Posterior vena cava (tissue), 2 donors: ENCODE measurements around the gene RBM47. TPM values are rescaled to one million over a fixed set of nuclear protein-coding genes. Genes with fewer than 3 reads are reported as not detected.

Experiments used
- DNase-seq: peaks from one replicate; pipeline ENCODE4 v3.0.0-alpha.2; 2020; ENCODE audit warnings: low spot score
- intact Hi-C, 2 donors: fragments of 100-400 bp; cut with DNase I; formaldehyde crosslinking; loops; one replicate each; pipeline versions ENCODE4 v1.14.1 to v1.14.2; 2022 to 2023
- total RNA-seq, 2 donors: library from RNA; stranded (reverse); fragmentation: NEBNext Ultra II Directional; extraction: Animal tissue kit (Norgen Biotek cat#: 25700); gene quantifications; one replicate each; pipeline ENCODE4 v1.2.1, GENCODE V29; 2021
- donor health status: DM: yes; HTN: yes; CAD: no.
- donor health status: DM: yes; HTN: yes; CAD: no.

RBM47 gene
- total RNA-seq, 2 donors from 2014 or later = 12.5 to 22.6 TPM

DNA sequence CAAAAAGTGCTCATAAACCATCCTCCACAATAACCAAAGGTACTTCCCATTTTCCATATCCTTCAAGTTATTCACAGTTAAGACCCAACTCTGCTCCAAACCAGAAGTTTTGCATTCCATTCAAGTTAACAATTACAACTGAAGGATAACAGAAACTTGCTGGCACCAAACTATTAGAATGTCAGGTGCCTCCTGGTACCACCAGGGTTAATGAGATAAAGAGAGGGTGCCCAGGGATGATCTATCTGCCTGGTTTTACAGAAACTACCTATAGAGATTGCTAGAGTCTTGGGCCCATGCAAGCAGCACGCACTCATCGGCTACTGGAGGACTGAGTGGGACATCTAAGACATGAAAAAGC, 114.6 kb downstream of the RBM47 start:
- intact Hi-C loops = no loop called here
- DNase-seq = no peak

DNA sequence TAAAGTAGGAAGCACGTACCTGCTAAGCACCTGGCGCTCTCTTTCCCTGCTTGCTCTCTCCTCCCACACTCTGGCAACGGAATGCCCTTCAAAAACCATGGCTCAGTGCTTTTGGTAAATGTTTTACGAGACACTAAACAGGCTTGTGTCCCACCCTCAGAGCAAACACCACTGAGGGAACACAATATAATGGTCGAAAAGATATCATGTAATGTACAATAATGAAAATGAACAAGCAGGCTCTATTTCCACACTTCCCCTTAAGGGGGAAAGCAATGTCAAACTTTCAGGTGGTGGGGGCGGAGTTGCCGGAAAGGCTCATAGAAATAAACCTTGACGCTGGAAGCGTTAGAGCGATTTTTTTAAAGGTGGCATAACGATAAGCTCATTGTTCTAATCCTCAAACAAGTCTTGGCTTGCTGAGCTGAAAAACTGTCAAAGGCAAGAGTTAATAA, 115.1 kb downstream of the RBM47 start:
- DNase-seq = no peak
- intact Hi-C loops = no loop called here

DNA sequence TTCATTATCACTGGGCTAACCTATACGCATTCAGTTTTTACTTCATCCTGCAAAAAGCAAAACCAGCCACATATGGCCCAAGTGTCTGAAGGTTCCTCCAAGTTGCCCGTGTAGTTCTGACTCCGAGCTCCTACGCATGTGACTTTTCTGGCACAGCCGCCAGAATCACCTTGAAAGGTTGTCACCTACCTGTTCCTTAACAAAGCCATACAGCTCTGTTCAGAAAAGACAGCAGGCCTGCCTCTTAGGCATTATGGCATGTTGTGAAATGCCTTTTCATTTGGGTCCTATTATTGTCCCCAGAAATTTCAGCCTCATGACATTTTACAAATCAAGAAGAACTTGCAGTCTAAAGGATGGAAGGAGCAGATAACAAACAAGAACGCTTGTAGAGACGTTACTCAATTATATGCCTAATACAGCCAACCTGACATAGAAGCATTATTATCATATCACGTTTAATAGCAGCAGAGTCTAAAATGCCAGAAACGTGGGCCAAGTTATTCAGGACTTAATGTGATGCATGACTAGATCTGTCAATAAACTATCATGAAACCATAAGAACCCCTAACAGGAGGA, 118.5 kb downstream of the RBM47 start:
- no peak for DNase-seq
- intact Hi-C loops = no loop called here

DNA sequence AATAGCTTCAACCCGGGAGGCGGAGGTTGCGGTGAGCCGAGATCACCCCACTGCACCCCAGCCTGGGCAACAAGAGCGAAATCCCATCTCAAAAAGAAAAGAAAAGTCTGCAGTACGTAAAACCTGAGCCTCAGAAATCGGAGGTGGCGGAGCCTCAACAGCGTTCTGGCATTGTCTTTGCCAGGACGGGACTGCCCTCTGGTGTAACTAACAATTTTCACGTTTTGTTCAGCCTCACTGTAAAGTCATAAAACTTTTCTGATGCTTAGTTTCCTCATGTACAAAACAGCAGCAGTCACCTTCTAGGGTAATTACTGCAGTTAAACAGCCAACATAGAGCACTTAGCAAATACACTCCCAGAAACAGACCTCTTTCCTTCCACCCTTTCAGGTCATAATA, 121.7 kb downstream of the RBM47 start:
- intact Hi-C loops = no loop called here
- no peak for DNase-seq

DNA sequence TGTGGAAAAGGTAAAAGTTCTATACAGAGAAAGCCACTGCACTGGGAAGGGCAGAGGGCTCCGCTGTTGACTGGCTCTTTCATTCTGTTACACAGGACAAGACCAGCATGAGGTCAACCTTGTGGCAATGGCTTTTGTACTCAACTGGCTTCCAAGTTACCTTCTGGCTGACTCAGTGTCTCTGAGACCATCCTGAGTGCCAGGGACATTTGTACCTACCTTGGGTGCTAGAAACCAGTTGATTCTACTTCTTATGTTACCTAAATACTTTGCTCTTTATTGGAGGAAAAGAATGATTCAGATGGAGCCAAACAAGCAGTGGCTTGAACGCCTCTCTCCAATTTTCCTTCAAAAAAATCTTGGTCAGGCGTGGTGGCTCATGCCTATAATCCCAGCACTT, 123.2 kb downstream of the RBM47 start:
- DNase-seq = no peak
- intact Hi-C loops = no loop called here

DNA sequence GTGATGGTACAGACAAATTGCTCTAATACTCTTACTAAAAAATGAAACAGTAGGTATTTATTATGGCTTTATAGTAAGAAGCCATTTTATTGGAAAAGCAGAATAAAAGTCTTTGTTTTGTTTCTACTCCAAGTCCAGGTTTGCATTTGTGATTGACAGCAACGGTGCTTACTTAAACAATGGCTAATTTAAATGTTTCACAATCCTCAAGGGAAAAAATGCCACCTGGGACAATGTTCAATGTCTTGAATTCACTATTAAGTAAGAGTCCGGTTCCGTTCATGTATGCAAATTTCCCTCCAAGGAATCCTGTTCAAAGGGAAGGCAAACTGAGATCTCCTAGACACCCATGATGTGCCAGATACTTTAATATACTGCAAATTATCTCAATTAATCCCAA, 123.6 kb downstream of the RBM47 start:
- intact Hi-C loops = no loop called here
- DNase-seq = no peak

DNA sequence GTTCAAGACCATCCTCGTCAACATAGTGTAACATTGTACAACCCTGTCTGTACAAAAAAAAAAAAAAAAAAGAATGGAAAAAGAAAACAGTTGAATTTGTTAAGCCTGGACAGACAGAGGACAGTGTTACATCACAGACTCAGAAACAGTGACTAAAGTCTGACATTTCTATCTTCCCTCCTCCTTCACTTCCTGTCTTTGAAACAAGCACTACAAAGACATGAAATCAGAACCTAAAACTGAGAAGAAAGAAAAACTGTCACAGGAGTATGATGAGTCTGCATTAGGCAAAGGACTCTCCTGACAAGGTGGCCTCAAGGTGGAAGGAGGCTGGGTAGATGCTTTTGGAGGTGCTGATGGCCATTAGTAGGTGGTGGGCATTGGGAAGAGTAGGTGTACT, 126.7 kb downstream of the RBM47 start:
- no peak for DNase-seq
- intact Hi-C loops = no loop called here

DNA sequence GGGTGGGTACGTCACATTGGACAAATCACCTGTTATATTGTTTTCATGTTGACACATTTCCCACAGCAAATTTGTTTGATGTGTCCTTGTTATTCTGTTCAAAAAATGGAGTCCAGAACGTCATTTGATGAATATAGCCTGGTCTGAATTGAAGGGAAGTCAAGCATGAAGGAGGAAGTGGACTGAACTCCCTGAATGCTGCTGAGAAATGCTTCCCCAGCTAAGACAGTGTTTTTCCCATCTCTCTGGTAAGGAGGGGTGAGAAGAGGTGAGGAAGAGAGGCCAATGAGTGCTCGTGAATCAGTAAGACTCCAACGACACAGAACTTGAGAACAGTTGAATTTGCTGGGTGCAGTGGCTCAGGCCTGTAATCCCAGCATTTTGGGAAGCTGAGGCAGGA, 127.4 kb downstream of the RBM47 start:
- no peak for DNase-seq
- intact Hi-C loops = no loop called here

DNA sequence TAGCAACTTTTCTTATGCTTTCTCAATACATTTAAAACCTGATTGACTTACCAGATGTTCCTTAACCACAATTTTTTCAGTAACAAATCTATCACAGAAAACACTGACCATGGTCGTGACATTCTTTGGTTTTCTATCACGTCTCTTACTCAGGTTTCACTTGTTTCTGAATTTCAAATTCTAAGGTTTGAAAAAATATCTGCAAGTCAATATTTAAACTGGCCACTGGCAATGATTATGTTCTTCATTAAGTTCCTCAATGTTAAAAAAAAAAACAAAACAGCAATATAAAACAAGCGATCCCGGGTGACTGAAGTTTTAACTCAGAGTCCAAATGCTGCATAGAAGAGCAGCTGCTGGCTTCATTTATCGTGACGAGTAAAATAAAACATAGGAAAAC, 128.9 kb downstream of the RBM47 start:
- no peak for DNase-seq
- intact Hi-C loops = no loop called here

DNA sequence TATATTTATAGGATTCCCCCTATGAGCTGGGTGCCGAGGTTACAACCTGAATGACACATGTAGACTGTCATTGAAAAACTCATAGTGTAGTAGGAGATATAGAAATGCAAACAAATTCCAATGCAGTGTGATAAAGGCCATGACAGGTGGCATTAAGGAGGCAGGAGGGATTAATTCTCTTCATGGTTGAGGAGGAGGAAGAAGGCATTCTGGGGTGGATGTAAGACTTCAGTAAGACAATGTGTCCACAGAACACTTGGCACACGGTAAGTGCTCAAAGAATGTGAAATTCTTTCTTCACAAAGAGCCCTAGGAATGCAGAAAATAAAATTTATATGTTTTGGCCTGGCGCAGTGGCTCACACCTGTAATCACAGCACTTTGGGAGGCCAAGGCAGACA, 136.5 kb downstream of the RBM47 start:
- no peak for DNase-seq
- intact Hi-C loops = no loop called here

DNA sequence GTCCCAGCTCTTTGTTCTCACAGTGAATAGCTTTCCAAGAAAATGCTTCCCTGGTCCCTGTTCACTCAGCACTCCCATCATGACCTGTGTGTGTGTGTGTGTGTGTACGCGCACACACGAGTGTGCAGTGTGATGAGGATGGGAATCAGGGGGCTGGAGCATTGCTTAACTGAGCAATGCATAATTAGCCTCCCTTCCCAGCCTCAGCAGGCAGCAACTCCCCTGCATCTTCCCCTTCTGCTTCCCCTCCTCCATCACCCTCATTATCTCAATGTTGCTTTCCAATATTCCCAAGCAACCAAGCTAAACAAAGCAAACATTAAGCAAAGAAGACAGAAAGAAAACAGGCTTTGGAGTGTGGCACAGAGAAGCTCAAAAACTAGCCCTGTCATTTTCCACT, 137.0 kb downstream of the RBM47 start:
- intact Hi-C loops = no loop called here
- no peak for DNase-seq

DNA sequence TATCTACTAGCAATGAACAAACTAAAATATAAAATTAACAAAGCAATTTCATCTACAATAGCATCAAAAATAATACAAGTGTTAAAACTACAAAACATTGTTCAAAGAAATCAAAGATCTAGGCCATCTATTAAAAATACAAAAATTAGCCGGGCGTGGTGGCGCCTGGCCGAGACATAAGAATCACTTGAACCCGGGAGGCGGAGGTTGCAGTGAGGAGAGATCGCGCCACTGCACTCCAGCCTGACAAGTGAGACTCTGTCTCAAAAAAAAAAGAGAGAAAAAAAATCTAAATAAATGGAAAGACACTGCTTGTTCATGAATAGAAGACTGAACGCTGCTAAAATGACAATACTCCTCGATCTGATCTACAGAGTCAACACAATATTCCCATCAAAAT, 139.2 kb downstream of the RBM47 start:
- DNase-seq = no peak
- intact Hi-C loops = no loop called here

DNA sequence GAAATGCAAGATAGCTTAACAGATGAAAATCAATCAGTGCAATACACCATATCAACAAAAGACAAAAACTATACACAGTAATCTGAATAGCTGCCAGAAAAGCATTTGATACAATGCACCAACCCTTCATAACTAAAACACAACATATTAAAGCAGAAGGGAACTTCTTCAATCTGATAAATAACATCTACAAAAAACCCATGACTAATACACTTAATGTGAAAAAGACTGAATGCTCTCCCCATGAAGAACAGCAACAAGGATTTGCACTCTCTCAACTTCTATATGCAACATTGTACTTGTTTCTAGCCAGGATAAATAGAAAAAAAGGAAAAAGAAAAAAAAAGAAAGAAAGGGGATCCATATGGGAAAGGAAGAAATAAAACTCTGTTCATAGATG, 139.7 kb downstream of the RBM47 start:
- no peak for DNase-seq
- intact Hi-C loops = no loop called here

DNA sequence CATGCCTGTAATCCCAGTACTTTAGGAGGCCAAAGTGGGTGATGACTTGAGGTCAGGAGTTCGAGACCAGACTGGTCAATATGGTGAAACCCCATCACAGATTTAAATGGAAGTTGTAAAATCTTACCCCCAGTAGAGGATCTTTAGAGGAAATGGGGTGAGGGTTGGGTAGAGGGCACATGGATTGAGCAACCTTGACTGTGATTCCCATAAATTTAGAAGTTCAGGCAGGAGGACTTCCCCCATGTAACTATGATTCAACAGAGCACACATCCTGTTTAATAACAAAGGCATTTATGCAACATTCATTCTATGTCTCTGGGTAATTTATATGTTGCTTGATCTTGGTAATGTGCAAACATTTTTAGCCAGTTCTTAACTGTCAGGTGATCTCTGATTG, 143.1 kb downstream of the RBM47 start:
- intact Hi-C loops = no loop called here
- no peak for DNase-seq

DNA sequence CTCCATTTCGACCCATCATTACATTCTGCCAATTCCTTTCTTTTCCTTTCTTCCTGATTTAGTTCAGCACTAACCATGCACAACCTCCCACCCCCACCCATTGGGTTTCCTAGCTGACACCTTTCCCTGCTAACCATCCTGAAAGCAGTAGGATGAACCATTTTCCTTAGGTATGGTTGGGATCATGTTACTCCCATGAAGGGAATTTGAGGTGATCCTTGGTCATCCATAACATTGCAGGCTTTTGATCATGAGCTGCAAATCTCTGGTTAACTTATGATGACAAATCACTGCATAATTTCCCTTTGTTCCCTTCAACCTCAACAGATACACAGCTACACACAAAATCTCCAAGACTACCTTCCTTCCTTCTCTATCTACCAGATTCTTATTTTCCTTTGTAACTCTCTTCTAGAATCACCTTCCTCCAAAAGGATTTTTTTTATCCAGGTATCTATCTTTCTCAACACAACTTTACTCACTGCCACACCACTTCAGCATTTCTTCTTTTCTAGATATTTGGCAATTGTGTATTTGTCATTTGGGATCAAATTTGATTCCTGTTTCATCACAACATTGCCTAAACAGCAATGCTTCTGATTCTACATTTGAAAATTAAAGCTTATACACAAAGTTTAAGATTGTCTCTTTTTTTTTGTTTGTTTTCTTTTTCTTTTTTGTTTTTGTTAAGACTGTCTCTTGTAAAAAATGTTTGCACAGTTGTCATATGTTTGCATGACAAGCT, 145.1 kb downstream of the RBM47 start:
- intact Hi-C loops = no loop called here
- no peak for DNase-seq

DNA sequence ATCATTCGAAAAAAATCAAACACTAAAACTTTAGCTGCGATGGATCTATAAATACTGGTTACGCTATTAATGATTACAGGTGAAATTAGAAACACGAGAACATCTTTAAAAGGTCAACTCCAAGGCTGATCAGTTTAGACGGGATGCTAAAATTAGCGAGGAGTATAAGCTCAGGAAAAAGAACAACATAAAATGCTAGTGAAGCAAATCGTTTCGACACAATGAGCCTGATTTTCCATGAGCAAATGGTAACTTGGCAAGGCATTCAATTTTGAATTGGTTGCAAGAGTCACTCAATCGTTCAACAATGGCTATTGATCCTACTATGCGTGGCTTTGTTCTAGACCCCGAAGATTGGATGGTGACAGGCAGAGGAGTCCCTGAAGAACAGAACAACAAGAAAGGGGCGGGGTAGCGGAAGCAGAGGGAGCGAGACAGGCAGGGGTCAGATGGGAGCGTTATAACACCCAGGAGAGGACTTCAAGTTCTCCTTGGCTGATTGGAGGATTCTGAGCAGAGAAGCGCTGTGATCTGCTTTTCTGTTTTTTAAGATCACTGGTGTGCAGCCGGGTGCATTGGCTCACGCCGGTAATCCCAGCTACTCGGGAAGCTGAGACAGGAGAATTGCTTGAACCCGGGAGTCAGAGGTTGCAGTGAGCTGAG, 146.5 kb downstream of the RBM47 start:
- intact Hi-C loops = no loop called here
- DNase-seq = no peak

DNA sequence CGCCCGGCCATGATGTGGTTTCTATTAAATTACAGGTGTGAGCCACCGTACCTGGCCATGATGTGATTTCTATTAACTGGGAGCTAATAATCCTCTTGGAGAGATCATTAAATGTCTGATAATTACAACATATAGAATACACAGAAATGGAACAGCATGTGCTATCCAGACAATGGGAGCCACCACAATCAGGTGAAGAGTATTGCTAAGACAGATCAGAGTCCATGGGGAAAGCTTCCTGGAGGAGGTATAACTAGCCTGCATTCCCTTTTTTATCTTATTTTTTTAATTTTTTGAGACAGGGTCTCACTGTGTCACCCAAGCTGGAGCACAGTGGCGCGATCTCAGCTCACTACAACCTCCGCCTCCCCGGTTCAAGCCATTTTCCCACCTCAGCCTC, 147.7 kb downstream of the RBM47 start:
- intact Hi-C loops = no loop called here

DNA sequence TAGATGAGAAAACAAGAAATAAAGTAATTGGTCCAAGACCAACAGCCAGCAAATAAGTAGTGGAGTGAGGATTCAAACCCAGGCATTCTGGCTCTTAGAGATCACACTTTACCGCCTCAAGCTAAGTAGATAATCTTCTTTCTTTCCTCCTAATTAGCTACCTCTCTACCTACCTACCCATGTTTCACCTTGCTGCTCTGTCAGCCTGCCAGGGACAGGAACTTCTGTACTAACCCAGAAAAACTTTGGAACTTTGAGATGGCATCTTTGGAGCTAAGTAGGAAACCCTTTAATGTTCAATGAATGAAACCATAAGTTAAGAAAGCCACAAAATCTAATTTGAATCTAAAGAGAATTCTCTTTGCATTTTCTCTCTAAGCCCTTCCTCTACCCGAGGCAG, 149.4 kb downstream of the RBM47 start:
- no peak for DNase-seq
- intact Hi-C loops = no loop called here

More for the DNA sequence above, 147.7 kb downstream of the RBM47 start:
- no peak for DNase-seq

DNA sequence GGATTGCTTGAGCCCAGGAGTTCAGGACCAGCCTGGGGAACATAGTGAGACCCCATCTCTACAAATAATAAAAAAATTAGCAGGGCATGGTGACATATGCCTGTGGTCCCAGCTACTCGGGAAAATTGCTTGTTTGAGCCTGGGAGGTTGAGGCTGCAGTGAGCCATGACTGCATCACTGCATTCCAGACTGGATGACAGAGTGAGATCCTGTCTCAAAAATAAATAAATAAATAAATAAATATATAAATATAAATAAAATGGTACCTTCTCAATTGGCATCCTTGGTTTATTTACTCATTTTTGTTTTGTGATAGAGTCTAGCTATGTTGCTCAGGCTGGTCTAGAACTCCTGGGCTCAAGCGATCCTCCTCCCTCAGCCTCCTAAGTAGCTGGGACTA, 150.3 kb downstream of the RBM47 start:
- intact Hi-C loops = no loop called here
- DNase-seq = no peak

DNA sequence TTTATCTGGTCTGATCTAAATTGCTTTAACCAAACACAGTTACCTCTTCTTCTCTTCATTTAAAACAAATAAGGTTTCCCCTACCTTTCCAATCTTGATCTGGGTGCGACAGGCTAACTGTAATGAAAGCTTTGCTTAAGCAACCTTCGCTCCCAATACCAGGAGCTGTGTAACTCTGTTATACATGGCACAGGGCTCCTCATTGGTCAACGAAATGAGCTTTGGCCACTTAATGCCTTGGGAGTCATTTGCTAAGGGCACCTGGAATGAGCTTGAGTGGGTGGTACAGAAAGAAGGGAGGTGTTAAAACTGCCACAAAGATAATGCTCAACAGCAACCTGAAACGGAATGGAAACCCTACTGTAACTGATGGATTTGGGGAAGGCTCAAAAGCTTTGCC, 154.1 kb downstream of the RBM47 start:
- no peak for DNase-seq
- intact Hi-C loops = no loop called here
